Liver (tissue), 3 donors: ENCODE results near the gene WARS2.

Experiments used
- CTCF ChIP-seq: fragments of 150-350 bp; IDR thresholded peaks from 2 replicates; pipeline ENCODE4 v1.5.1; 2017; ENCODE audit warnings: improper control_type of control experiment, low read depth, low read length; ENCODE audit not compliant: missing input control
- EGR1 ChIP-seq, 2 donors: IDR thresholded peaks; 2 replicates each; pipeline ENCODE4 v1.6.1; 2016 to 2018; ENCODE audit warnings: antibody characterized with exemption in 2 of 2, low read depth in 2 of 2
- FOXA1 ChIP-seq: IDR thresholded peaks from 2 replicates; pipeline ENCODE4 v1.6.1; 2016; ENCODE audit warnings: antibody characterized with exemption
- GABPA ChIP-seq, 2 donors: IDR thresholded peaks in 1 of 2; conservative IDR thresholded peaks in 1 of 2; 2 replicates each; pipeline ENCODE4 v1.6.1; 2016; ENCODE audit warnings: antibody characterized with exemption in 2 of 2, mild to moderate bottlenecking in 1 of 2, moderate library complexity in 1 of 2
- HNF4G ChIP-seq: IDR thresholded peaks from 2 replicates; pipeline ENCODE4 v1.6.1; 2016; ENCODE audit warnings: antibody characterized with exemption
- JUND ChIP-seq, 2 donors: IDR thresholded peaks; 2 replicates each; pipeline ENCODE4 v1.6.1; 2016; ENCODE audit warnings: antibody characterized with exemption in 2 of 2
- MAX ChIP-seq: IDR thresholded peaks from 2 replicates; pipeline ENCODE4 v1.6.1; 2016; ENCODE audit warnings: antibody characterized with exemption
- RAD21 ChIP-seq, 2 donors: IDR thresholded peaks; 2 replicates each; pipeline ENCODE4 v1.6.1; 2016; ENCODE audit warnings: antibody characterized with exemption in 2 of 2, mild to moderate bottlenecking in 2 of 2
- SP1 ChIP-seq: IDR thresholded peaks from 2 replicates; pipeline ENCODE4 v1.6.1; 2018; ENCODE audit warnings: antibody characterized with exemption, mild to moderate bottlenecking
- TAF1 ChIP-seq: conservative IDR thresholded peaks from 2 replicates; pipeline ENCODE4 v1.6.1; 2016; ENCODE audit warnings: antibody characterized with exemption, mild to moderate bottlenecking
- YY1 ChIP-seq: IDR thresholded peaks from 2 replicates; pipeline ENCODE4 v1.6.1; 2016; ENCODE audit warnings: antibody characterized with exemption, mild to moderate bottlenecking
- TF ChIP-seq, protein P1 (sequence below): IDR thresholded peaks from 2 replicates; pipeline ENCODE4 v1.6.1; 2016; ENCODE audit warnings: antibody characterized with exemption
- TF ChIP-seq, protein P2 (sequence below): IDR thresholded peaks from 2 replicates; pipeline ENCODE4 v1.6.1; 2016; ENCODE audit warnings: antibody characterized with exemption, mild to moderate bottlenecking
- TF ChIP-seq, protein P3 (sequence below): IDR thresholded peaks from 2 replicates; pipeline ENCODE4 v1.6.1; 2016; ENCODE audit warnings: antibody characterized with exemption
- donor health status: healthy.
- donor health status: healthy.

- TF ChIP-seq CTCF (no peak), RAD21 (IDR thresholded peaks at IDR 0.05) (no peak), YY1 (no peak), HNF4G (no peak), EGR1 (IDR thresholded peaks at IDR 0.05; ENCODE audit: low read depth in 2 of 2) (no peak), GABPA (IDR thresholded peaks at IDR 0.05 in 1 of 2, conservative IDR thresholded peaks at IDR 0.05 in 1 of 2) (no peak), MAX (no peak), FOXA1 (no peak), TAF1 (no peak), SP1 (no peak), JUND (IDR thresholded peaks at IDR 0.05) (no peak)
- TF ChIP-seq, protein P1, sequence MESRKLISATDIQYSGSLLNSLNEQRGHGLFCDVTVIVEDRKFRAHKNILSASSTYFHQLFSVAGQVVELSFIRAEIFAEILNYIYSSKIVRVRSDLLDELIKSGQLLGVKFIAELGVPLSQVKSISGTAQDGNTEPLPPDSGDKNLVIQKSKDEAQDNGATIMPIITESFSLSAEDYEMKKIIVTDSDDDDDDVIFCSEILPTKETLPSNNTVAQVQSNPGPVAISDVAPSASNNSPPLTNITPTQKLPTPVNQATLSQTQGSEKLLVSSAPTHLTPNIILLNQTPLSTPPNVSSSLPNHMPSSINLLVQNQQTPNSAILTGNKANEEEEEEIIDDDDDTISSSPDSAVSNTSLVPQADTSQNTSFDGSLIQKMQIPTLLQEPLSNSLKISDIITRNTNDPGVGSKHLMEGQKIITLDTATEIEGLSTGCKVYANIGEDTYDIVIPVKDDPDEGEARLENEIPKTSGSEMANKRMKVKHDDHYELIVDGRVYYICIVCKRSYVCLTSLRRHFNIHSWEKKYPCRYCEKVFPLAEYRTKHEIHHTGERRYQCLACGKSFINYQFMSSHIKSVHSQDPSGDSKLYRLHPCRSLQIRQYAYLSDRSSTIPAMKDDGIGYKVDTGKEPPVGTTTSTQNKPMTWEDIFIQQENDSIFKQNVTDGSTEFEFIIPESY: no peak
- TF ChIP-seq, protein P2, sequence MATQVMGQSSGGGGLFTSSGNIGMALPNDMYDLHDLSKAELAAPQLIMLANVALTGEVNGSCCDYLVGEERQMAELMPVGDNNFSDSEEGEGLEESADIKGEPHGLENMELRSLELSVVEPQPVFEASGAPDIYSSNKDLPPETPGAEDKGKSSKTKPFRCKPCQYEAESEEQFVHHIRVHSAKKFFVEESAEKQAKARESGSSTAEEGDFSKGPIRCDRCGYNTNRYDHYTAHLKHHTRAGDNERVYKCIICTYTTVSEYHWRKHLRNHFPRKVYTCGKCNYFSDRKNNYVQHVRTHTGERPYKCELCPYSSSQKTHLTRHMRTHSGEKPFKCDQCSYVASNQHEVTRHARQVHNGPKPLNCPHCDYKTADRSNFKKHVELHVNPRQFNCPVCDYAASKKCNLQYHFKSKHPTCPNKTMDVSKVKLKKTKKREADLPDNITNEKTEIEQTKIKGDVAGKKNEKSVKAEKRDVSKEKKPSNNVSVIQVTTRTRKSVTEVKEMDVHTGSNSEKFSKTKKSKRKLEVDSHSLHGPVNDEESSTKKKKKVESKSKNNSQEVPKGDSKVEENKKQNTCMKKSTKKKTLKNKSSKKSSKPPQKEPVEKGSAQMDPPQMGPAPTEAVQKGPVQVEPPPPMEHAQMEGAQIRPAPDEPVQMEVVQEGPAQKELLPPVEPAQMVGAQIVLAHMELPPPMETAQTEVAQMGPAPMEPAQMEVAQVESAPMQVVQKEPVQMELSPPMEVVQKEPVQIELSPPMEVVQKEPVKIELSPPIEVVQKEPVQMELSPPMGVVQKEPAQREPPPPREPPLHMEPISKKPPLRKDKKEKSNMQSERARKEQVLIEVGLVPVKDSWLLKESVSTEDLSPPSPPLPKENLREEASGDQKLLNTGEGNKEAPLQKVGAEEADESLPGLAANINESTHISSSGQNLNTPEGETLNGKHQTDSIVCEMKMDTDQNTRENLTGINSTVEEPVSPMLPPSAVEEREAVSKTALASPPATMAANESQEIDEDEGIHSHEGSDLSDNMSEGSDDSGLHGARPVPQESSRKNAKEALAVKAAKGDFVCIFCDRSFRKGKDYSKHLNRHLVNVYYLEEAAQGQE: no peak
- TF ChIP-seq, protein P3, sequence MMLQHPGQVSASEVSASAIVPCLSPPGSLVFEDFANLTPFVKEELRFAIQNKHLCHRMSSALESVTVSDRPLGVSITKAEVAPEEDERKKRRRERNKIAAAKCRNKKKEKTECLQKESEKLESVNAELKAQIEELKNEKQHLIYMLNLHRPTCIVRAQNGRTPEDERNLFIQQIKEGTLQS: no peak
Measured at GRCh38 chr1:119004129-119004527, 136.3 kb downstream of the WARS2 start.
